HCT116 (cell line): Measurements from ENCODE around the gene HRH2.
"Not testable (repeated sequence)": the region's sequence is repeated elsewhere in the genome, so short reads cannot be mapped to it uniquely, and the experiment has no call there.

ENCODE experiments used
- CTCF ChIP-seq, 3 experiments: fragments of 200-600 bp in 1 of 3; sonication (generic) in 1 of 3; IDR thresholded peaks in 2 of 3; conservative IDR thresholded peaks in 1 of 3; 2 replicates each; pipeline ENCODE4 v1.5.1; 2012 to 2017; ENCODE audit warnings: low read depth in 2 of 3, low read length in 2 of 3, antibody characterized with exemption in 1 of 3, borderline replicate concordance in 1 of 3, control low read depth in 1 of 3, mild to moderate bottlenecking in 1 of 3, mixed read lengths in 1 of 3, mixed run types in 1 of 3, moderate library complexity in 1 of 3; ENCODE audit not compliant: insufficient read depth in 1 of 3
- EGR1 ChIP-seq: IDR thresholded peaks from 2 replicates; pipeline ENCODE4 v1.6.1; 2012; ENCODE audit warnings: low read depth
- ELF1 ChIP-seq: IDR thresholded peaks from 2 replicates; pipeline ENCODE4 v1.6.1; 2012; ENCODE audit warnings: low read depth, borderline replicate concordance
- EZH2 ChIP-seq: fragments of 200-600 bp; sonication (generic); IDR thresholded peaks from 2 replicates; pipeline ENCODE4 v1.6.1; 2017; ENCODE audit warnings: antibody characterized with exemption, mixed run types
- FOSL1 ChIP-seq: IDR thresholded peaks from 2 replicates; pipeline ENCODE4 v1.6.1; 2012; ENCODE audit warnings: low read depth
- JUND ChIP-seq: IDR thresholded peaks from 2 replicates; pipeline ENCODE4 v1.6.1; 2012
- MAX ChIP-seq: IDR thresholded peaks from 2 replicates; pipeline ENCODE4 v1.6.1; 2012
- POLR2A ChIP-seq: IDR thresholded peaks from 2 replicates; pipeline ENCODE4 v1.7.0; 2011; ENCODE audit warnings: borderline replicate concordance; ENCODE audit not compliant: insufficient read depth, insufficient read length; ENCODE audit errors: extremely low read depth
- RAD21 ChIP-seq: IDR thresholded peaks from 2 replicates; pipeline ENCODE4 v1.6.1; 2012; ENCODE audit warnings: low read depth, mild to moderate bottlenecking
- REST ChIP-seq: IDR thresholded peaks from 2 replicates; pipeline ENCODE4 v1.6.1; 2012; ENCODE audit warnings: low read depth
- SIN3A ChIP-seq: IDR thresholded peaks from 2 replicates; pipeline ENCODE4 v1.6.1; 2012; ENCODE audit warnings: low read depth
- SP1 ChIP-seq: IDR thresholded peaks from 2 replicates; pipeline ENCODE4 v1.6.1; 2012; ENCODE audit warnings: low read depth
- ZNF274 ChIP-seq: fragments of 200-500 bp; sonication (Bioruptor generic); IDR thresholded peaks from 2 replicates; pipeline ENCODE4 v1.6.1; 2014; ENCODE audit warnings: mild to moderate bottlenecking, low read depth, low read length, inconsistent platforms

GRCh38 chr5:175759991-175760390 is 102.1 kb downstream of the HRH2 start:
- not testable (repeated sequence) for TF ChIP-seq CTCF (IDR thresholded peaks at IDR 0.05 in 2 of 3, conservative IDR thresholded peaks at IDR 0.05 in 1 of 3; ENCODE audit: borderline replicate concordance in 1 of 3, insufficient read depth in 1 of 3, low read depth in 2 of 3, low read length in 2 of 3); SIN3A; ZNF274; POLR2A; RAD21; ELF1; EZH2; EGR1; REST; JUND; FOSL1; SP1; MAX
